NCI-H2171 treated with DMSO at 0.1 percent for 48 hours (cell line): Measurements from ENCODE around the gene NCS1.
A peak's percentile ranks its signal among the peaks of the same experiment; 100 is the strongest.

Experiments used
- DNase-seq: peaks from one replicate; lab custom pipeline; 2025; lab: John Stamatoyannopoulos, UW

NCS1 gene

GRCh38 chr9:130147910-130148309, 24.3 kb upstream of the NCS1 start:
- DNase-seq = no peak

- no peak for DNase-seq
Observed at GRCh38 chr9:130149031-130149430, 23.2 kb upstream of the NCS1 start.

- DNase-seq = no peak
Observed at GRCh38 chr9:130149654-130150286, 22.4 kb upstream of the NCS1 start.

GRCh38 chr9:130150779-130151382, 21.3 kb upstream of the NCS1 start:
- no peak for DNase-seq

GRCh38 chr9:130154816-130155215, 17.4 kb upstream of the NCS1 start:
- DNase-seq = no peak

GRCh38 chr9:130155647-130156046, 16.6 kb upstream of the NCS1 start:
- no peak for DNase-seq

- no peak for DNase-seq
Observed at GRCh38 chr9:130156672-130157071, 15.5 kb upstream of the NCS1 start.

- no peak for DNase-seq
Observed at GRCh38 chr9:130157079-130157478, 15.1 kb upstream of the NCS1 start.

GRCh38 chr9:130158001-130158400, 14.2 kb upstream of the NCS1 start:
- DNase-seq = no peak

GRCh38 chr9:130159057-130159456, 13.1 kb upstream of the NCS1 start:
- peak; percentile 85 for DNase-seq

GRCh38 chr9:130159915-130160670, 12.1 kb upstream of the NCS1 start:
- DNase-seq = peak; percentile 97

- no peak for DNase-seq
Observed at GRCh38 chr9:130160862-130161470, 11.2 kb upstream of the NCS1 start.

- no peak for DNase-seq
Observed at GRCh38 chr9:130165579-130165978, 6.6 kb upstream of the NCS1 start.

GRCh38 chr9:130166399-130166798, 5.8 kb upstream of the NCS1 start:
- DNase-seq = no peak

GRCh38 chr9:130167927-130168326, 4.3 kb upstream of the NCS1 start:
- peak; percentile 97 for DNase-seq

GRCh38 chr9:130171226-130172148, 717 bp upstream of the NCS1 start:
- DNase-seq = no peak

- DNase-seq = no peak
Observed at GRCh38 chr9:130172858-130173665, 858 bp downstream of the NCS1 start.

- DNase-seq = no peak
Observed at GRCh38 chr9:130173666-130173983, 1.4 kb downstream of the NCS1 start.

- DNase-seq = no peak
Observed at GRCh38 chr9:130174025-130174424, 1.8 kb downstream of the NCS1 start.

GRCh38 chr9:130174920-130175321, 2.7 kb downstream of the NCS1 start:
- no peak for DNase-seq

GRCh38 chr9:130175355-130175754, 3.2 kb downstream of the NCS1 start:
- no peak for DNase-seq
